ENCODE measurements around the gene BCOR.

GRCh38 chrX:40077906-40078305, 19.9 kb downstream of the BCOR start:
- no peak for TF ChIP-seq ZC3H10 (CRISPR knock-in tag; IDR thresholded peaks at IDR 0.05)
- no peak for TF ChIP-seq ZNF565 (CRISPR knock-in tag; conservative IDR thresholded peaks at IDR 0.05; ENCODE audit: low read depth)

Data from SK-N-SH treated with all-trans-retinoic acid at 6 μM for 48 hours (cell line).